H9 (cell line): ENCODE results near the gene FTO. TPM values are rescaled to one million over a fixed set of nuclear protein-coding genes. Genes with fewer than 3 reads are reported as not detected.

Experiments used
- DNase-seq: peaks from one replicate; pipeline ENCODE4 v3.0.0-alpha.2; 2017
- H2AFZ ChIP-seq: one replicate; pipeline ENCODE4 v1.6.1; 2013; ENCODE audit warnings: mild to moderate bottlenecking, low read length, control low read depth, moderate library complexity
- H2AK5ac ChIP-seq: 2 replicates; pipeline ENCODE4 v1.6.1; 2013; ENCODE audit warnings: low read length, control low read depth, mixed read lengths; ENCODE audit not compliant: insufficient read length
- H2BK120ac ChIP-seq: one replicate; pipeline ENCODE4 v1.6.1; 2013; ENCODE audit warnings: low read depth, mild to moderate bottlenecking, low read length, control low read depth, inconsistent platforms; ENCODE audit not compliant: poor library complexity, severe bottlenecking
- H2BK12ac ChIP-seq: 2 replicates; pipeline ENCODE4 v1.6.1; 2013; ENCODE audit warnings: low read length, control low read depth, mixed read lengths, low read depth; ENCODE audit not compliant: insufficient read length
- H2BK15ac ChIP-seq: 2 replicates; pipeline ENCODE4 v1.6.1; 2013; ENCODE audit warnings: low read depth, low read length, control low read depth
- H2BK20ac ChIP-seq: one replicate; pipeline ENCODE4 v1.6.1; 2013; ENCODE audit warnings: low read depth, mild to moderate bottlenecking, low read length, control low read depth, inconsistent platforms; ENCODE audit not compliant: poor library complexity, severe bottlenecking
- H2BK5ac ChIP-seq: 2 replicates; pipeline ENCODE4 v1.6.1; 2013; ENCODE audit warnings: low read length, control low read depth, mixed read lengths; ENCODE audit not compliant: insufficient read length
- H3K14ac ChIP-seq: 2 replicates; pipeline ENCODE4 v1.6.1; 2013; ENCODE audit warnings: low read length, control low read depth; ENCODE audit not compliant: insufficient read depth
- H3K18ac ChIP-seq: 2 replicates; pipeline ENCODE4 v1.6.1; 2013; ENCODE audit warnings: low read depth, mild to moderate bottlenecking, mixed read lengths, low read length, control low read depth; ENCODE audit not compliant: insufficient read length
- H3K23ac ChIP-seq: 2 replicates; pipeline ENCODE4 v1.6.1; 2013; ENCODE audit warnings: low read length, control low read depth, mixed read lengths, low read depth; ENCODE audit not compliant: insufficient read length
- H3K23me2 ChIP-seq: 2 replicates; pipeline ENCODE4 v1.6.1; 2013; ENCODE audit warnings: low read depth, mild to moderate bottlenecking, mixed read lengths, low read length, control low read depth; ENCODE audit not compliant: insufficient read length, poor library complexity, severe bottlenecking
- H3K27ac ChIP-seq: 2 replicates; pipeline ENCODE4 v1.5.1; 2013; ENCODE audit warnings: low read length, control low read depth, mixed read lengths, low read depth; ENCODE audit not compliant: insufficient read length
- H3K27me3 ChIP-seq: 2 replicates; pipeline ENCODE4 v1.6.1; 2013; ENCODE audit warnings: low read length, control low read depth, inconsistent platforms; ENCODE audit not compliant: insufficient read depth
- H3K4ac ChIP-seq: 2 replicates; pipeline ENCODE4 v1.6.1; 2013; ENCODE audit warnings: low read depth, mild to moderate bottlenecking, control low read depth, inconsistent platforms, low read length, moderate library complexity
- H3K4me1 ChIP-seq: 2 replicates; pipeline ENCODE4 v1.6.1; 2013; ENCODE audit warnings: low read length, control low read depth, inconsistent platforms; ENCODE audit not compliant: insufficient read depth
- H3K4me2 ChIP-seq: 2 replicates; pipeline ENCODE4 v1.6.1; 2013; ENCODE audit warnings: low read length, control low read depth, mixed read lengths; ENCODE audit not compliant: insufficient read length, insufficient read depth
- H3K56ac ChIP-seq: 2 replicates; pipeline ENCODE4 v1.6.1; 2013; ENCODE audit warnings: low read depth, mild to moderate bottlenecking, mixed read lengths, low read length, control low read depth; ENCODE audit not compliant: insufficient read length
- H3K79me1 ChIP-seq: 2 replicates; pipeline ENCODE4 v1.6.1; 2013; ENCODE audit warnings: low read depth, mild to moderate bottlenecking, moderate library complexity, low read length, control low read depth, inconsistent platforms; ENCODE audit not compliant: insufficient read depth, poor library complexity, severe bottlenecking
- H3K79me2 ChIP-seq: 2 replicates; pipeline ENCODE4 v1.6.1; 2013; ENCODE audit warnings: low read length, control low read depth, inconsistent platforms; ENCODE audit not compliant: insufficient read depth
- H3K9ac ChIP-seq: 2 replicates; pipeline ENCODE4 v1.6.1; 2013; ENCODE audit warnings: low read length, control low read depth, mixed read lengths; ENCODE audit not compliant: insufficient read length; ENCODE audit errors: extremely low read depth
- H3K9me3 ChIP-seq: one replicate; pipeline ENCODE4 v1.6.1; 2013; ENCODE audit warnings: low read depth, low read length, inconsistent platforms; ENCODE audit not compliant: control insufficient read depth
- H3T11ph ChIP-seq: one replicate; pipeline ENCODE4 v1.6.1; 2013; ENCODE audit warnings: mild to moderate bottlenecking, low read length, control low read depth, inconsistent platforms
- H4K20me1 ChIP-seq: one replicate; pipeline ENCODE4 v1.6.1; 2013; ENCODE audit not compliant: control insufficient read depth, insufficient read length, insufficient read depth
- H4K5ac ChIP-seq: 2 replicates; pipeline ENCODE4 v1.6.1; 2013; ENCODE audit warnings: low read depth, mild to moderate bottlenecking, mixed read lengths, low read length, control low read depth; ENCODE audit not compliant: insufficient read length
- H4K8ac ChIP-seq: replicated peaks from 2 replicates; pipeline ENCODE4 v1.6.1; 2013; ENCODE audit warnings: low read length, control low read depth, mixed read lengths, low read depth; ENCODE audit not compliant: insufficient read length
- H4K91ac ChIP-seq: 2 replicates; pipeline ENCODE4 v1.6.1; 2013; ENCODE audit warnings: low read depth, mild to moderate bottlenecking, moderate library complexity, mixed read lengths, low read length, control low read depth; ENCODE audit not compliant: insufficient read length
- H3K27ac Mint-ChIP-seq, 3 experiments: 2 replicates in 2 of 3; 3 replicates in 1 of 3; pipeline ENCODE4 v1.8.0; 2020 to 2021; ENCODE audit warnings: mixed read lengths in 3 of 3, mild to moderate bottlenecking in 1 of 3, moderate library complexity in 1 of 3
- H3K27me3 Mint-ChIP-seq: 2 replicates; pipeline ENCODE4 v1.8.0; 2021; ENCODE audit warnings: low read depth, mild to moderate bottlenecking, moderate library complexity, mixed read lengths
- H3K36me3 Mint-ChIP-seq, 3 experiments: 2 replicates in 2 of 3; 3 replicates in 1 of 3; pipeline ENCODE4 v1.8.0; 2020 to 2021; ENCODE audit warnings: low read depth in 3 of 3, mixed read lengths in 3 of 3; ENCODE audit not compliant: insufficient read depth in 1 of 3
- H3K4me1 Mint-ChIP-seq, 2 experiments: 2 replicates each; pipeline ENCODE4 v1.8.0; 2020; ENCODE audit warnings: mixed read lengths in 2 of 2
- H3K4me3 Mint-ChIP-seq, 2 experiments: 2 replicates in 1 of 2; 3 replicates in 1 of 2; pipeline ENCODE4 v1.8.0; 2020 to 2021; ENCODE audit warnings: mild to moderate bottlenecking in 2 of 2, mixed read lengths in 2 of 2, moderate library complexity in 1 of 2
- H3K9me3 Mint-ChIP-seq, 2 experiments: 2 replicates in 1 of 2; 3 replicates in 1 of 2; pipeline ENCODE4 v1.8.0; 2020; ENCODE audit warnings: mild to moderate bottlenecking in 2 of 2, mixed read lengths in 2 of 2, moderate library complexity in 1 of 2
- CTCF ChIP-seq: fragments of 200-600 bp; sonication (generic); conservative IDR thresholded peaks from 3 replicates; pipeline ENCODE4 v1.8.0; 2021; ENCODE audit warnings: antibody characterized with exemption, mild to moderate bottlenecking
- WGBS: extraction: QIAGEN DNeasy Blood & Tissue Kit; methylation state at CpG from one replicate; pipeline ENCODE4 v1.1.7; 2013; ENCODE audit warnings: missing lambda C conversion rate, low lambda C conversion rate, mixed read lengths; ENCODE audit not compliant: insufficient read length; ENCODE audit errors: extremely low coverage; 5-methylcytosine and 5-hydroxymethylcytosine counted together
- total RNA-seq: library from RNA; stranded (reverse); gene quantifications from 2 replicates; pipeline ENCODE4 v1.2.1, GENCODE V29; 2021

The FTO gene
- total RNA-seq, 1 experiment from 2014 or later, result 67.9 TPM

GRCh38 chr16:53852678-53853077 lies 148.7 kb downstream of the FTO start:
- H3T11ph ChIP-seq, result no peak overlapping the region
- no CpG with 5 or more reads among the region's 6 CpGs for WGBS
- H3K4me1 Mint-ChIP-seq, result peaks cover 22 to 24% of the 10 kb centered on the region in 2 experiments

More at GRCh38 chr16:53852678-53853077, 148.7 kb downstream of the FTO start:
- H3K4me3 Mint-ChIP-seq, result no peak overlapping the region
- H2AK5ac ChIP-seq, result no peak overlapping the region
- H3K9ac ChIP-seq, result no peak overlapping the region
- no peak overlapping the region for H3K18ac ChIP-seq
- H3K23ac ChIP-seq, result no peak overlapping the region
- H3K4me1 ChIP-seq, result no peaks in the 10 kb centered on the region; the same call in 1 of the 2 replicates
- no peaks in the 10 kb centered on the region for H3K79me2 ChIP-seq
- H2AFZ ChIP-seq, result no peak overlapping the region
- no peak overlapping the region for H3K14ac ChIP-seq
- H3K9me3 Mint-ChIP-seq, result peaks cover 5 to 8% of the 10 kb centered on the region in 2 experiments; a peak in 2 of 5 replicates
- no peak overlapping the region for H3K4ac ChIP-seq
- no peak overlapping the region for H3K27ac ChIP-seq
- no peaks in the 10 kb centered on the region for H3K27me3 Mint-ChIP-seq
- TF ChIP-seq CTCF, result no peak
- H2BK20ac ChIP-seq, result no peak overlapping the region
- no peaks in the 10 kb centered on the region for H3K79me1 ChIP-seq
- H3K27me3 ChIP-seq, result no peaks in the 10 kb centered on the region
- H2BK12ac ChIP-seq, result no peak overlapping the region
- H2BK15ac ChIP-seq, result no peak overlapping the region
- H4K5ac ChIP-seq, result no peak overlapping the region
- no peak overlapping the region for H2BK120ac ChIP-seq
- no peak overlapping the region for H4K91ac ChIP-seq
- H4K8ac ChIP-seq, result no peak overlapping the region
- no peak overlapping the region for H3K4me2 ChIP-seq
- DNase-seq, result no peak
- H3K9me3 ChIP-seq, result no peaks in the 10 kb centered on the region
- no peaks in the 10 kb centered on the region for H3K23me2 ChIP-seq
- H3K56ac ChIP-seq, result no peak overlapping the region
- H4K20me1 ChIP-seq, result no peaks in the 10 kb centered on the region
- no peak overlapping the region for H2BK5ac ChIP-seq
- H3K27ac Mint-ChIP-seq, result no peak overlapping the region
- H3K36me3 Mint-ChIP-seq, result peaks cover 0 to 8% (median 0%) of the 10 kb centered on the region in 3 experiments; a peak in 3 of 7 replicates
